Stimulated activated CD8-positive, alpha-beta memory T cell treated with anti-CD3 and anti-CD28 coated beads, Interleukin-15, amount 100 ng/mL, for 24 hours (primary cell): Measurements from ENCODE around the gene FBXW4.

ENCODE experiments used
- DNase-seq: peaks from one replicate; pipeline ENCODE4 v3.0.0-alpha.2; 2020; ENCODE audit warnings: low read depth

The FBXW4 gene

GRCh38 chr10:101566333-101567164 is 128.4 kb downstream of the FBXW4 start:
- DNase-seq = no peak

- DNase-seq = no peak
Measured at GRCh38 chr10:101565936-101566332, 129.0 kb downstream of the FBXW4 start.

- no peak for DNase-seq
Measured at GRCh38 chr10:101565370-101565900, 129.5 kb downstream of the FBXW4 start.

- DNase-seq = no peak
Measured at GRCh38 chr10:101564490-101564991, 130.4 kb downstream of the FBXW4 start.

- no peak for DNase-seq
Measured at GRCh38 chr10:101563497-101564040, 131.4 kb downstream of the FBXW4 start.

- no peak for DNase-seq
Measured at GRCh38 chr10:101563007-101563406, 132.0 kb downstream of the FBXW4 start.

- no peak for DNase-seq
Measured at GRCh38 chr10:101562231-101562630, 132.7 kb downstream of the FBXW4 start.

GRCh38 chr10:101561068-101561915 is 133.7 kb downstream of the FBXW4 start:
- DNase-seq = no peak
